Osteocyte (in vitro differentiated cells): ENCODE measurements around the gene PLXDC2. TPM values are rescaled to one million over a fixed set of nuclear protein-coding genes. Genes with fewer than 3 reads are reported as not detected.

Experiments
- DNase-seq: peaks from one replicate; pipeline ENCODE4 v3.0.0; 2021; ENCODE audit warnings: mixed read lengths; ENCODE audit not compliant: unreplicated experiment; ENCODE audit errors: extremely low spot score
- H3K27ac Mint-ChIP-seq: one replicate; pipeline ENCODE4 v1.8.0; 2021; ENCODE audit warnings: mild to moderate bottlenecking, mixed read lengths; ENCODE audit not compliant: unreplicated experiment
- H3K27me3 Mint-ChIP-seq: one replicate; pipeline ENCODE4 v1.8.0; 2021; ENCODE audit warnings: mixed read lengths; ENCODE audit not compliant: unreplicated experiment
- H3K36me3 Mint-ChIP-seq: one replicate; pipeline ENCODE4 v1.8.0; 2021; ENCODE audit warnings: mixed read lengths; ENCODE audit not compliant: unreplicated experiment
- H3K4me1 Mint-ChIP-seq: one replicate; pipeline ENCODE4 v1.8.0; 2021; ENCODE audit warnings: mixed read lengths; ENCODE audit not compliant: unreplicated experiment
- H3K4me3 Mint-ChIP-seq: one replicate; pipeline ENCODE4 v1.8.0; 2021; ENCODE audit warnings: mild to moderate bottlenecking, moderate library complexity, mixed read lengths; ENCODE audit not compliant: unreplicated experiment
- H3K9me3 Mint-ChIP-seq: one replicate; pipeline ENCODE4 v1.8.0; 2021; ENCODE audit warnings: mixed read lengths; ENCODE audit not compliant: unreplicated experiment
- total RNA-seq: library from RNA; stranded (reverse); gene quantifications from 2 replicates; pipeline ENCODE4 v1.2.1, GENCODE V29; 2021
- TF ChIP-seq, protein P1 (sequence below): fragments of 200-600 bp; sonication (generic); IDR thresholded peaks from 2 replicates; pipeline ENCODE4 v1.5.0; 2021; ENCODE audit warnings: antibody characterized with exemption, mild to moderate bottlenecking, moderate library complexity

PLXDC2 gene
- total RNA-seq, 1 donor from 2014 or later = 33.2 TPM

DNA sequence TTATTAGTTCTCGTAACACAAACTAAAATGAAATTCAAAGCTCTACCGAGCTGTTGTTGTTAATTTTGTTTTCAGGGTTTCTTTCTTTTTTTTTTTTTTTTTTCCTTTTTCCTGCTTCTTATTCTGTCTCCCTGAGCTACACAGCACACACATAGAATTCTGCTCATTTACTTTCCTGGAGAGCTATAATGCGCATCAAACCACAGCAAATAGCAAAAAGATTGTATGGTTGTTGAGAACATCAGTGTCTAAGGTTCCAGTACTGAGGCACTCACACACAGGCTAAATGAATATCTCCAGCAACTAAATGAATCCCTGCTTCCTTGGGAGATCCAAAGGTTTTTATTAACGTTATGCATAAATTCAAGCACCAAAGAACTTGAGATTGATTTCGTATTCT is 418.3 kb downstream of the PLXDC2 start:
- Mint-ChIP-seq H3K4me1 (no peaks in the 10 kb centered on the region), H3K9me3 (no peaks in the 10 kb centered on the region), H3K27ac (no peak overlapping the region), H3K27me3 (no peaks in the 10 kb centered on the region), H3K36me3 (no peaks in the 10 kb centered on the region), H3K4me3 (no peak overlapping the region)
- TF ChIP-seq, protein P1, sequence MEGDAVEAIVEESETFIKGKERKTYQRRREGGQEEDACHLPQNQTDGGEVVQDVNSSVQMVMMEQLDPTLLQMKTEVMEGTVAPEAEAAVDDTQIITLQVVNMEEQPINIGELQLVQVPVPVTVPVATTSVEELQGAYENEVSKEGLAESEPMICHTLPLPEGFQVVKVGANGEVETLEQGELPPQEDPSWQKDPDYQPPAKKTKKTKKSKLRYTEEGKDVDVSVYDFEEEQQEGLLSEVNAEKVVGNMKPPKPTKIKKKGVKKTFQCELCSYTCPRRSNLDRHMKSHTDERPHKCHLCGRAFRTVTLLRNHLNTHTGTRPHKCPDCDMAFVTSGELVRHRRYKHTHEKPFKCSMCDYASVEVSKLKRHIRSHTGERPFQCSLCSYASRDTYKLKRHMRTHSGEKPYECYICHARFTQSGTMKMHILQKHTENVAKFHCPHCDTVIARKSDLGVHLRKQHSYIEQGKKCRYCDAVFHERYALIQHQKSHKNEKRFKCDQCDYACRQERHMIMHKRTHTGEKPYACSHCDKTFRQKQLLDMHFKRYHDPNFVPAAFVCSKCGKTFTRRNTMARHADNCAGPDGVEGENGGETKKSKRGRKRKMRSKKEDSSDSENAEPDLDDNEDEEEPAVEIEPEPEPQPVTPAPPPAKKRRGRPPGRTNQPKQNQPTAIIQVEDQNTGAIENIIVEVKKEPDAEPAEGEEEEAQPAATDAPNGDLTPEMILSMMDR = no peak
- no peak for DNase-seq

DNA sequence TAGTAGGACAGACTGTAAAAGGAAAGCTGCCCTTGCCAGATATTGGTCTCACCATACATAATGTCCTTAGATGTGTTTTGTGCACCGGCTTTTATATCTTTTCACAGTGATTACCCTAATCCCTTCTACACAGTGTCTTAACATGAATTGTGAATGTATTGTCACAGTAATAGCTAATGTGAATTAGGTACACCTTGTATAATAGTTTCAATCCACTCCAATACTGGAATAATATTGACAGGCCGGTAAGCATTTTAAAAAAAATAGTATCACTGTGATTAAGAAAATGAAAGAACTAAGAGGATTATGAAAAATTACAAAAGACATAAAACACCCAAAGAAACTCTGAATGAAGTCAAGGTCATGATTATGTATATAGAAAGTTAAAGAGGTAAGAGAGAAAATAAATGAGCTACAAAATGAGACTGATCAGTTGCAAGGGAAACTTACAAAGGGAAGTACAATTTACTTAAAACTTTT is 420.9 kb downstream of the PLXDC2 start:
- TF ChIP-seq, protein P1 = no peak

GRCh38 chr10:20237586-20237985 is 421.4 kb downstream of the PLXDC2 start:
- Mint-ChIP-seq H3K27me3 (no peaks in the 10 kb centered on the region), H3K4me1 (peaks cover 2% of the 10 kb centered on the region), H3K36me3 (no peaks in the 10 kb centered on the region), H3K27ac (no peak overlapping the region), H3K4me3 (no peak overlapping the region), H3K9me3 (no peaks in the 10 kb centered on the region)
- TF ChIP-seq, protein P1 = no peak
- no peak for DNase-seq

More for the DNA sequence above, 420.9 kb downstream of the PLXDC2 start:
- Mint-ChIP-seq H3K4me1 (peaks cover 2% of the 10 kb centered on the region), H3K27ac (no peak overlapping the region), H3K9me3 (no peaks in the 10 kb centered on the region), H3K36me3 (no peaks in the 10 kb centered on the region), H3K4me3 (no peak overlapping the region), H3K27me3 (no peaks in the 10 kb centered on the region)
- DNase-seq = no peak

DNA sequence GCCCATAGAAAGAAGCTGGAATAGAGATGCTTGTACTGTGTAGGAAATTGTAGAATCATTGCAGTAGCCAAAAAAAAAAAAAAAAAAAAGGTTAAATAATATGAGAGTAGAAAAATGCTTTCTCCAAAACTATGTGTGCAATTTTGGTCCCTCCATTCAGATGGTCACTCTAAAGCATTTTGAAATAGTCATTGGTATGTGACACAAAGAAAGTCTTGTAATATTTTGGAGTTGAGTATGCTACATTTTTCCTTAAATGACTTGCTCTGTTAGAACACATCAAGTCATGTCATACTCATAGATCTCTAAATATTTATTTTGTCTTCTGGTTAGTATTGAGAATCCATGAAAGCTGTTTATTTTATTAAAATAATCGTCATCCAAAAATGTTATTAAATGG is 424.4 kb downstream of the PLXDC2 start:
- H3K27ac Mint-ChIP-seq = no peak overlapping the region
- H3K27me3 Mint-ChIP-seq = no peaks in the 10 kb centered on the region
- H3K4me1 Mint-ChIP-seq = peaks cover 2% of the 10 kb centered on the region
- TF ChIP-seq, protein P1 = no peak
- no peaks in the 10 kb centered on the region for H3K9me3 Mint-ChIP-seq
- DNase-seq = no peak
- H3K36me3 Mint-ChIP-seq = no peaks in the 10 kb centered on the region
- H3K4me3 Mint-ChIP-seq = no peak overlapping the region

GRCh38 chr10:20247454-20247853 is 431.2 kb downstream of the PLXDC2 start:
- DNase-seq = no peak
- Mint-ChIP-seq H3K27ac (no peak overlapping the region), H3K4me1 (no peaks in the 10 kb centered on the region), H3K36me3 (peaks cover 5% of the 10 kb centered on the region), H3K9me3 (peaks cover 4% of the 10 kb centered on the region), H3K4me3 (no peak overlapping the region), H3K27me3 (no peaks in the 10 kb centered on the region)
- TF ChIP-seq, protein P1 = no peak
